Activated CD8-positive, alpha-beta T cell treated with anti-CD3 and anti-CD28 coated beads for 36 hours (primary cell): Measurements from ENCODE around the gene HSPA1A. TPM values are rescaled to one million over a fixed set of nuclear protein-coding genes. Genes with fewer than 3 reads are reported as not detected.

Experiments
- ATAC-seq: fragments of 200-7000 bp; cut with Tn5 transposase; one replicate; pipeline ENCODE4 v1.10.0; 2021; ENCODE audit warnings: mild to moderate bottlenecking, moderate library complexity
- CTCF ChIA-PET: fragments of 350-600 bp; sonication (Branson Sonifier 250); formaldehyde crosslinking; loops from one replicate; lab custom pipeline; 2021; ENCODE audit warnings: antibody characterized with exemption; lab: Charles Lee
- POLR2A ChIA-PET: fragments of 350-600 bp; sonication (Branson Sonifier 250); formaldehyde crosslinking; loops from one replicate; lab custom pipeline; 2021; ENCODE audit warnings: antibody characterized with exemption; lab: Charles Lee
- DNase-seq: peaks from one replicate; pipeline ENCODE4 v3.0.0-alpha.2; 2020
- H3K27ac Mint-ChIP-seq: one replicate; pipeline ENCODE4 v1.8.0; 2021; ENCODE audit warnings: mild to moderate bottlenecking, mixed read lengths
- H3K27me3 Mint-ChIP-seq: one replicate; pipeline ENCODE4 v1.8.0; 2021; ENCODE audit warnings: mixed read lengths
- H3K36me3 Mint-ChIP-seq: one replicate; pipeline ENCODE4 v1.8.0; 2021; ENCODE audit warnings: low read depth, mixed read lengths
- H3K4me1 Mint-ChIP-seq: one replicate; pipeline ENCODE4 v1.8.0; 2021; ENCODE audit warnings: low read depth, mixed read lengths
- H3K4me3 Mint-ChIP-seq: one replicate; pipeline ENCODE4 v1.8.0; 2021; ENCODE audit warnings: mild to moderate bottlenecking, moderate library complexity, mixed read lengths
- H3K9me3 Mint-ChIP-seq: one replicate; pipeline ENCODE4 v1.8.0; 2021; ENCODE audit warnings: mixed read lengths
- CTCF ChIP-seq: fragments of 200-600 bp; IDR thresholded peaks from one replicate; pipeline ENCODE4 v1.8.0; 2022; ENCODE audit warnings: antibody characterized with exemption, mild to moderate bottlenecking
- intact Hi-C: fragments of 100-400 bp; cut with micrococcal nuclease; formaldehyde crosslinking; loops from one replicate; pipeline ENCODE4 v1.10.0; 2022
- total RNA-seq, 2 experiments: library from RNA; stranded (reverse); gene quantifications; one replicate each; pipeline ENCODE4 v1.2.3, GENCODE V29; 2021

The HSPA1A gene
- total RNA-seq, 2 experiments from 2014 or later = 36.6 to 37.8 TPM

GRCh38 chr6:31825553-31825952 lies 10.2 kb downstream of the HSPA1A start:
- no peak for ATAC-seq
- H3K27ac Mint-ChIP-seq = peak overlapping the region; percentile 4
- no peaks in the 10 kb centered on the region for H3K9me3 Mint-ChIP-seq
- POLR2A ChIA-PET = interaction anchor here (0.6 to 3.5 kb wide), 3 partner anchors 10 to 19 kb away, joined by 3 to 15 read pairs (median 4); partner anchors contain the start of gene LSM2
- no peak for DNase-seq
- no peak for TF ChIP-seq CTCF
- peak overlapping the region; percentile 81 for H3K4me3 Mint-ChIP-seq
- H3K27me3 Mint-ChIP-seq = no peaks in the 10 kb centered on the region
- peaks cover 8% of the 10 kb centered on the region for H3K36me3 Mint-ChIP-seq
- H3K4me1 Mint-ChIP-seq = peaks cover 43% of the 10 kb centered on the region
- CTCF ChIA-PET = no interaction called here
- intact Hi-C loops = loop anchor here (10.0 kb wide), 1 partner anchor 261 kb away; no protein-coding TSS in a partner anchor

- intact Hi-C loops = loop anchor here (10.0 kb wide), 1 partner anchor 262 kb away; no protein-coding TSS in a partner anchor
- DNase-seq = no peak
- H3K9me3 Mint-ChIP-seq = no peaks in the 10 kb centered on the region
- ATAC-seq = peak; percentile 6
- TF ChIP-seq CTCF = no peak
- H3K4me3 Mint-ChIP-seq = peak overlapping the region; percentile 81
- H3K27me3 Mint-ChIP-seq = no peaks in the 10 kb centered on the region
- ChIA-PET POLR2A (interaction anchor here (0.8 to 3.5 kb wide), 9 partner anchors 9 to 258 kb away, joined by 3 to 15 read pairs (median 3); partner anchors contain the start of genes LSM2, TNF and VARS1), CTCF (interaction anchor here (0.7 to 1.7 kb wide), 9 partner anchors 9 to 98 kb away, joined by 3 to 6 read pairs (median 4); partner anchors contain the start of genes DDAH2, HSPA1A, HSPA1L and LSM2)
- H3K36me3 Mint-ChIP-seq = peaks cover 11% of the 10 kb centered on the region
- H3K27ac Mint-ChIP-seq = peak overlapping the region; percentile 90
- H3K4me1 Mint-ChIP-seq = peaks cover 39% of the 10 kb centered on the region
Measured at GRCh38 chr6:31826793-31827285, 11.5 kb downstream of the HSPA1A start.

GRCh38 chr6:31827286-31828079 lies 12.1 kb downstream of the HSPA1A start, which contains the start of gene HSPA1B:
HSPA1B (plus strand) TSS chr6:31827738; CDS start chr6:31827951, 213 bp downstream.
- Mint-ChIP-seq H3K36me3 (peaks cover 11% of the 10 kb centered on the region), H3K27me3 (no peaks in the 10 kb centered on the region), H3K4me1 (peaks cover 36% of the 10 kb centered on the region), H3K27ac (peak within 1 kb of the TSS; percentile 90), H3K9me3 (no peaks in the 10 kb centered on the region), H3K4me3 (peak within 1 kb of the TSS; percentile 81)
- POLR2A ChIA-PET = interaction anchor here (0.8 to 3.5 kb wide), 12 partner anchors 8 to 259 kb away, joined by 3 to 15 read pairs (median 3); partner anchors contain the start of genes CSNK2B, LSM2 and VARS1
- CTCF ChIA-PET = interaction anchor here (0.6 to 1.7 kb wide), 7 partner anchors 21 to 98 kb away, joined by 3 to 6 read pairs (median 4); partner anchors contain the start of genes DDAH2, LSM2 and MSH5
- TF ChIP-seq CTCF = no peak
- ATAC-seq (peak; percentile 82), DNase-seq (peak; percentile 98)
- intact Hi-C loops = loop anchor here (10.0 kb wide), 1 partner anchor 263 kb away; no protein-coding TSS in a partner anchor

- POLR2A ChIA-PET = interaction anchor here (1.0 to 2.3 kb wide), 6 partner anchors 10 to 177 kb away, joined by 3 to 7 read pairs (median 4); partner anchors contain the start of genes BAG6, CLIC1, DDAH2 and MSH5
Measured at GRCh38 chr6:31829633-31830283, 14.4 kb downstream of the HSPA1A start.

More at GRCh38 chr6:31829633-31830283, 14.4 kb downstream of the HSPA1A start:
- intact Hi-C loops = loop anchor here (5.0 to 10.0 kb wide), 3 partner anchors 92 to 265 kb away; partner anchors contain the start of genes C6orf47, CLIC1, CSNK2B and GPANK1
- ATAC-seq (no peak), DNase-seq (no peak)
- peak; percentile 64 for TF ChIP-seq CTCF
- peaks cover 12% of the 10 kb centered on the region for H3K36me3 Mint-ChIP-seq
- H3K27ac Mint-ChIP-seq = peak overlapping the region; percentile 81
- no peaks in the 10 kb centered on the region for H3K9me3 Mint-ChIP-seq
- peak overlapping the region; percentile 84 for H3K4me3 Mint-ChIP-seq
- no peaks in the 10 kb centered on the region for H3K27me3 Mint-ChIP-seq
- CTCF ChIA-PET = interaction anchor here (0.6 to 2.0 kb wide), 25 partner anchors 8 to 278 kb away, joined by 3 to 14 read pairs (median 4); partner anchors contain the start of genes ABHD16A, C6orf47, CLIC1 and DDAH2
- peaks cover 33% of the 10 kb centered on the region for H3K4me1 Mint-ChIP-seq
